Vagina (tissue), 2 donors: Measurements from ENCODE around the gene PNLIPRP2.

Source experiments
- POLR2A ChIP-seq, 2 donors: fragments of 450-650 bp; IDR thresholded peaks; one replicate each; pipeline ENCODE4 v1.6.1; 2017; ENCODE audit warnings: antibody characterized with exemption in 2 of 2, mild to moderate bottlenecking in 2 of 2, moderate library complexity in 2 of 2
- TF ChIP-seq, protein P1 (sequence below), 3 experiments: fragments of 450-650 bp in 2 of 3; fragments of 200-600 bp in 1 of 3; sonication (generic) in 1 of 3; IDR thresholded peaks; one replicate each; pipeline ENCODE4 v1.5.1; 2017 to 2019; ENCODE audit warnings: antibody characterized with exemption in 3 of 3, mild to moderate bottlenecking in 2 of 3, moderate library complexity in 2 of 3

DNA sequence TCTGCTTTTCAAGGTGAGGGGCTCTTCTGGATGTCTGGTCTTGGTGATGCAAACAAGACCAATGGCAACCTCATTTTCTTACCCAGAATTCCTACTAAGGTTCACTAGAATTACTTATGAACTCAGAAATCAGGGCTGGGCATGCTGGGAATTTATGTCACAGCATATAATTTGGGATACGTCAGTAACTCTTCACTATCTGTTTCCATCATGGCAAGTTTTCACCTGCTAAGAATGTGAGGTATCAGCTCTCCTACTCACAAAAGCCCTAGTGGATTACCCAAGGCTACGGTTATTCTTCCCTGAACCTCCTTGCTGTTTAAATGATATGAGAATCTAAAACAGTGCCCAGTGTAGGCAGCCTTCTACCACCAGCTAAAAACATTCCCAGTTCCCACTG lies 53.1 kb downstream of the PNLIPRP2 start:
- TF ChIP-seq, protein P1, sequence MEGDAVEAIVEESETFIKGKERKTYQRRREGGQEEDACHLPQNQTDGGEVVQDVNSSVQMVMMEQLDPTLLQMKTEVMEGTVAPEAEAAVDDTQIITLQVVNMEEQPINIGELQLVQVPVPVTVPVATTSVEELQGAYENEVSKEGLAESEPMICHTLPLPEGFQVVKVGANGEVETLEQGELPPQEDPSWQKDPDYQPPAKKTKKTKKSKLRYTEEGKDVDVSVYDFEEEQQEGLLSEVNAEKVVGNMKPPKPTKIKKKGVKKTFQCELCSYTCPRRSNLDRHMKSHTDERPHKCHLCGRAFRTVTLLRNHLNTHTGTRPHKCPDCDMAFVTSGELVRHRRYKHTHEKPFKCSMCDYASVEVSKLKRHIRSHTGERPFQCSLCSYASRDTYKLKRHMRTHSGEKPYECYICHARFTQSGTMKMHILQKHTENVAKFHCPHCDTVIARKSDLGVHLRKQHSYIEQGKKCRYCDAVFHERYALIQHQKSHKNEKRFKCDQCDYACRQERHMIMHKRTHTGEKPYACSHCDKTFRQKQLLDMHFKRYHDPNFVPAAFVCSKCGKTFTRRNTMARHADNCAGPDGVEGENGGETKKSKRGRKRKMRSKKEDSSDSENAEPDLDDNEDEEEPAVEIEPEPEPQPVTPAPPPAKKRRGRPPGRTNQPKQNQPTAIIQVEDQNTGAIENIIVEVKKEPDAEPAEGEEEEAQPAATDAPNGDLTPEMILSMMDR (IDR thresholded peaks at IDR 0.05) = no peak
- no peak for TF ChIP-seq POLR2A (IDR thresholded peaks at IDR 0.05)
